ENCODE measurements around the gene SLC5A10.

Gene SLC5A10

DNA sequence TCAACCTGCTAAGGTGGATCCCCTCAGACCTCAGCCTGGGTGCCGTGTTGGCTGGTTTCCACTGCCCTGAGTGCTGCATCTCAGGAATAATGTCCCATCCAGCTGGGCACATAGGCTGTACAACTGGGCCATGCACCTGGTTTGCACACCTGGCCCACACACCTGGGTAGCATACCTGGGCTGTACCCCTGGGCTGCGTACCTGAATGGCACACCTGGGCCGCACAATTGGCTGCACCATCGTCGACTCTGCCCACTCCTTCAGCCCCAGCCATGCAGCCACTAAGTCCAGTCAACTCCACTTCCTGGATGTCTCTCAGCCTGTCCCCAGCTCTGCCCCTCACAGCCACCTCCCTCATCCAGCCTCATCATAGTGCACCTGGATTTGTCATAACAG, 7.9 kb downstream of the SLC5A10 start:
- H3K9me3 ChIP-seq (replicated peaks; ENCODE audit: low read length), result no peaks in the 10 kb centered on the region
- H3K4me1 ChIP-seq (ENCODE audit: control insufficient read depth, insufficient read depth, low read length), result peaks cover 23% of the 10 kb centered on the region
- H3K9ac ChIP-seq (ENCODE audit: low read depth, low read length), result no peak overlapping the region
- H3K4me3 ChIP-seq (ENCODE audit: low read length), result no peak overlapping the region
- H3K27me3 ChIP-seq (ENCODE audit: control insufficient read depth, insufficient read depth, low read length), result peaks cover 2% of the 10 kb centered on the region
- no peaks in the 10 kb centered on the region for H3K36me3 ChIP-seq (ENCODE audit: insufficient read depth, low read length)
- H3K4me2 ChIP-seq (ENCODE audit: low read length), result no peak overlapping the region

DNA sequence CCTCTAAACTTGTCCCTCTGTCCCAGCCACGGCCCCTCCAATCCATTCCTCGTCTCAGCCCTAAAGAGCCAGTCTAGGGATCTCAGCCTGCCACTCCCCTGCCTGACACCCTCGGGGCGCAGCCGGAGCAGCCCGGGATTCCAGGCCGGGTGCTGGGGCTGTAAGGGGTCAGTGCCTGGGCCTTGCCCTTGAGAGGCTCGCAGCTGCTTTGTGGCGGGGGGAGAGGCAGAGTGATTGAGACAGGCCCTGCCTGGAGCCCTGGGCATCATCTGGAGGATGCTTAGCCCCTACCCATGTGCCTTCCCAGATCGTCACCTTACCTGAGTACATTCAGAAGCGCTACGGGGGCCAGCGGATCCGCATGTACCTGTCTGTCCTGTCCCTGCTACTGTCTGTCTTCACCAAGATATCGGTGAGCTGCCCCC, 8.3 kb downstream of the SLC5A10 start:
- H3K4me3 ChIP-seq (ENCODE audit: low read length), result no peak overlapping the region
- peaks cover 23% of the 10 kb centered on the region for H3K4me1 ChIP-seq (ENCODE audit: control insufficient read depth, insufficient read depth, low read length)
- H3K4me2 ChIP-seq (ENCODE audit: low read length), result no peak overlapping the region
- H3K9me3 ChIP-seq (replicated peaks; ENCODE audit: low read length), result no peaks in the 10 kb centered on the region
- peaks cover 2% of the 10 kb centered on the region for H3K27me3 ChIP-seq (ENCODE audit: control insufficient read depth, insufficient read depth, low read length)
- no peak overlapping the region for H3K9ac ChIP-seq (ENCODE audit: low read depth, low read length)
- H3K36me3 ChIP-seq (ENCODE audit: insufficient read depth, low read length), result no peaks in the 10 kb centered on the region

DNA sequence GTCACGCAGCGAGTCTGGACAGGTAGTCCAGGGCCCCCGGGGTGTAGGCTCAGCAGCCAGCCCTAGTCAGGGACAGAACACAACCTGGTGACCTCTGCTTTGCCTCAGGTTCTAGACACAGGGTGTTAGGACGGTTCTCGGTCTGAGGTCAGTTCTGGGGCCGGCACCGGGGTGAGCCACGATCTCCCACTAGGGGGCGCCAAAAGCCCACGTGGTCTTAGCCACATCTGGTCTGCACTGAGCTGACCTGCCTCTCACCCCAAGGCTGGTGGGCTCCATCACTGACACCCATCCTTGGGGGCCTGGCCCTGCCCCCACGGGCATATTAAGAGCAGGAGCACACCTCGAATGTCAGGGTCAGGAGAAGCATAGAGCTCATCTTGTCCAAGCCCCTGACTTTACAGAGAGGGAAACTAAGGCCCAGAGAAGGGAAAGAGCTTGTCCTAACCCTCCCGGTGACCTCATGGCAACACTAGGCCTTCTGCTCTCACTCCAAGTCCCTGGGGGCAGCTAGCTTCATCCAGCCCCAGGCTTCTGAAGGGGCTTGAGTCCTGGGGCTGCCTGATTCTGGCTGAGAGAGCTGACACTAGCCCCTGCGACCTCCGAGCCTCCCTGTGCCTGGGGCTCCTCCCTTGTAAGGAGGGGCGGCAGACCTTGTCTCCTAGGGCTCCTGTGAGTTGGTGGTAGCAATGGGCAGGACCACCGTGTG, 9.0 kb downstream of the SLC5A10 start:
- Histone ChIP-seq H3K4me2 (ENCODE audit: low read length) (no peak overlapping the region), H3K9ac (ENCODE audit: low read depth, low read length) (no peak overlapping the region), H3K4me1 (ENCODE audit: control insufficient read depth, insufficient read depth, low read length) (peaks cover 23% of the 10 kb centered on the region), H3K4me3 (ENCODE audit: low read length) (no peak overlapping the region), H3K36me3 (ENCODE audit: insufficient read depth, low read length) (no peaks in the 10 kb centered on the region), H3K27me3 (ENCODE audit: control insufficient read depth, insufficient read depth, low read length) (peaks cover 2% of the 10 kb centered on the region), H3K9me3 (replicated peaks; ENCODE audit: low read length) (no peaks in the 10 kb centered on the region)

DNA sequence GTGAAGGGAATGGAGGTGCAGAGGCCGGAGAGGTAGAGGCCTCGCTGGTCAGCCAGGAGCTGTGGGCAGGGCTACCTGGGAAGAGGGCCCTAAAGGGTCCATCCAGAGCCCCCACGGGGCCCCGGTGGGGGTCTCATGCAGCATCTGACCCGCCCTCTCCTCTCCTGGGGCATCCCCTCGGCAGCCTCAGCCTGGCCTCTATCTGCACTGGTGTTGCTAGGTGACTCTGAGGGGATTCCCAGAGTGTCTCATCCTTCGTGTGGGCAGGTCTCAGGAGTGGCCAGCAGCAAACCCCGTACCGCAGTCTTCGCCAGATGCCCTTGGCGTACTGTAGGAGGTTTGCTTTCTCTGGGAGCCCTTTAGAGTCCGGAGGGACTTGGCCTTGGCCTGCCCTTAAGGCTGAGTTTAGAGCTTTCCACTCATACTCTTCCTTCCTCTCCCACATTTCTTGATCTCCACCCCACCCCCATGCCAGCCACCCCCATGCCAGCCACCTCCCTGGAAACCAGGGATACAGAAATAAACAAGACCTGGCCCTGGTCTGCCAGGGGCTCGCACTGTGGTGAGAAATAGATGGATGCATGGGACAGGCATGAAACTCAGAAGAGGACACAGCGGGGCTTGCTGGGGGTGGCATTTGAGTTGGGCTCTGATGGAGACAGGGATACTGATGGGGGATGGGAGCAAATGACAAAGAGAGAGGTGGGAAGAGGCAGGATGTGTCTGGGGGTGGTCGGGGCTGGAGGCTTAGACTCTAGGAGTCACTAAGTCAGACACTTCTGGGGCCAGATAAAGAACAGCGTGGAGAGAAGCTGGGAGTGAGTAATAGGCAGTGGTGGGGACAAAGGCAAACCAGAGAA, 9.9 kb downstream of the SLC5A10 start:
- H3K4me1 ChIP-seq (ENCODE audit: control insufficient read depth, insufficient read depth, low read length), result peaks cover 23% of the 10 kb centered on the region
- peaks cover 2% of the 10 kb centered on the region for H3K27me3 ChIP-seq (ENCODE audit: control insufficient read depth, insufficient read depth, low read length)
- peak overlapping the region; percentile 52 for H3K9ac ChIP-seq (ENCODE audit: low read depth, low read length)
- no peaks in the 10 kb centered on the region for H3K36me3 ChIP-seq (ENCODE audit: insufficient read depth, low read length)
- no peak overlapping the region for H3K4me2 ChIP-seq (ENCODE audit: low read length)
- H3K4me3 ChIP-seq (ENCODE audit: low read length), result no peak overlapping the region
- no peaks in the 10 kb centered on the region for H3K9me3 ChIP-seq (replicated peaks; ENCODE audit: low read length)

DNA sequence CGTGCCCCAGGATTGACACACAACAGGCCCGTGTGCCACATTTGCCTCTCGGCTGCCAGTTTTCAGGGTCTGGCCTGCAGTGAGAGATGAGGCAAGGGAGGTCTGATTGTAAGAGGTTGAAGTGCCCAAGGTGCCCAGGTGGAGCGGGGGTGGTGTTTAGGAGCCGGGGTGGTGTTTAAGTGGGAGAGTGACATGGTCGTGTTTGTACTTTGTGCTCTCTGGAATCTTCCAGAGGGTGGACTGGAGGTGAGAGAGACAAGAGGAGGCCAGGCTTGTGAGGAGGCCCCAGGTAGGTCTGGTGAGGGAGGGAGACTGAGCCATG, 10.5 kb downstream of the SLC5A10 start:
- H3K36me3 ChIP-seq (ENCODE audit: insufficient read depth, low read length), result no peaks in the 10 kb centered on the region
- peaks cover 2% of the 10 kb centered on the region for H3K27me3 ChIP-seq (ENCODE audit: control insufficient read depth, insufficient read depth, low read length)
- peak overlapping the region; percentile 52 for H3K9ac ChIP-seq (ENCODE audit: low read depth, low read length)
- no peaks in the 10 kb centered on the region for H3K9me3 ChIP-seq (replicated peaks; ENCODE audit: low read length)
- H3K4me1 ChIP-seq (ENCODE audit: control insufficient read depth, insufficient read depth, low read length), result peaks cover 29% of the 10 kb centered on the region
- no peak overlapping the region for H3K4me2 ChIP-seq (ENCODE audit: low read length)
- H3K4me3 ChIP-seq (ENCODE audit: low read length), result no peak overlapping the region

DNA sequence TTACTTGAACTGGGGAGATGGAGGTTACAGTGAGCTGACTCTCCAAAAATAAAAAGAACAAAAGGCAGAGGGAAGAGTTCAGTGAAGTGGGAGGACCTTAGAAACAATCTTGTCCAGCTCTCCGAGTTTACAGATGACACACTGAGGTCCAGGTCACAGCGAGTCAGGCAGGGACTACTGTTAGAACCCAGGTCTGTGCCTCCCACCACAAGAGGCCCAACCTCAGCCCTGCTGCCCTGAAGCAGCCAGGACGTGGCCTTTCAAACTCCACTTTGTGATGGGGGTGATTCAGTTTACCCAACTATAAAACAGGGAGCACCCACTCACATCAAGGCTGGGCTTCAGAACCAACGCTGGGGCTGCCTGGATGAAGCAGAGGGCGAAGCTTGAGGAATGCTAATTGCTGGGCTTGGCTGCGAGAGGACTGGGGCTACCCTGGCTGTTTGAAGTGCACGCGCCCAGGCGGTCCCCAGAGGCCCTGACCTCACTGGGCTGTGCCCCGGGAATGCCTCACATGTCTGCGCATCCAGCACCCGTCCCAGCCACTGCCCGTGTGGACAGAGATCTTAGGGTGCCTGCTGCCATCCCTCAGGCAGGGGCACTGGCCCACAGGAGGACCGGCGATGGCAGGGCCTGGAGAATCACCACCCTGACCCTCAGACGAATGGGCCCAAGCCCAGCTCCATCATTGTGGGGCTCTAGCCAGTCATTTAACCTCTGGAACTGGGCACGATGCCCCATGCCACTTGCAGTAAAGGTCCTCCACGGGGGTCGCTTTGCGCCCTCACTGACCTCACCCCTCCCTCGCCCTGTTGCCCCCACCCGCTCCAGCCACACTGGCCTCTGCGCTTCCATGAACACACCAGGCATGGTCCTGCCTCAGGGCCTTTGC, 11.4 kb downstream of the SLC5A10 start:
- H3K36me3 ChIP-seq (ENCODE audit: insufficient read depth, low read length), result no peaks in the 10 kb centered on the region
- peaks cover 34% of the 10 kb centered on the region for H3K4me1 ChIP-seq (ENCODE audit: control insufficient read depth, insufficient read depth, low read length)
- H3K9me3 ChIP-seq (replicated peaks; ENCODE audit: low read length), result no peaks in the 10 kb centered on the region
- no peak overlapping the region for H3K4me2 ChIP-seq (ENCODE audit: low read length)
- H3K9ac ChIP-seq (ENCODE audit: low read depth, low read length), result peak overlapping the region; percentile 52
- no peak overlapping the region for H3K4me3 ChIP-seq (ENCODE audit: low read length)
- peaks cover 2% of the 10 kb centered on the region for H3K27me3 ChIP-seq (ENCODE audit: control insufficient read depth, insufficient read depth, low read length)

DNA sequence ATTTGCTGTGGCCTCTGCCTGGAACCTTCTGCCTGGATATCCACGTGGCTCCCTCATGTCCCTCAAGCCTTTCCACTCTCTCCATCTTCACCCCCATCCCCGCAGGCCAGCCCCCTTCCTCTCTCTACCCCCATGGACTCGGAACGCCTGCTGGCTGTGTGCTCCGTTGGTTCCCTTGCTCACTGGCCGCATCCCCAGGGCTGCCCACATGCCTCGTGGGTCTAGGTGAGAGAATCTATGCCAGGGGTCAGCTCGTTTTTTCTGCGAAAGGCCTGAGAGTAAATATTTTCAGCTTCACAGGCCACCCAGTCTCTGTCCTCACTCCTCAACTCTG, 12.0 kb downstream of the SLC5A10 start:
- H3K4me2 ChIP-seq (ENCODE audit: low read length), result no peak overlapping the region
- peaks cover 34% of the 10 kb centered on the region for H3K4me1 ChIP-seq (ENCODE audit: control insufficient read depth, insufficient read depth, low read length)
- H3K9ac ChIP-seq (ENCODE audit: low read depth, low read length), result no peak overlapping the region
- H3K27me3 ChIP-seq (ENCODE audit: control insufficient read depth, insufficient read depth, low read length), result no peaks in the 10 kb centered on the region
- H3K36me3 ChIP-seq (ENCODE audit: insufficient read depth, low read length), result no peaks in the 10 kb centered on the region
- no peak overlapping the region for H3K4me3 ChIP-seq (ENCODE audit: low read length)
- H3K9me3 ChIP-seq (replicated peaks; ENCODE audit: low read length), result no peaks in the 10 kb centered on the region

DNA sequence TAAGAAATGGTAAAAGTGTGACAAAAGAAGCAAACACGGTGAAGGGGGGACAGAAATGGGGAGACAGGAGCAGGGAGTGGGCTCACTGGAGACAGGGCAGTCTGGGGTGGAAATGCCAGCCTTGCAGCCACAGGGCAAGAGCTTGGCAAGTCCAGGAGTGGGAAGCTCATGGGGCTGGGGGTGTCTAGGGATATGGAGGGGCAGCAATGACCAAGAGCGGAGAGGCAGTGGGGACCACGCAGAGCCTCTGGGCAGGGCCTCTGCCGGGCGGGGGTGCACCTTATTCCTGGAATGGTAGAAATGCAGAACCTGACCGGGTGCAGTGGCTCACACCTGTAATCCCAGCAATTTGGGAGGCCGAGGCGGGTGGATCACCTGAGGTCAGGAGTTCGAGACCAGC, 12.6 kb downstream of the SLC5A10 start:
- H3K9ac ChIP-seq (ENCODE audit: low read depth, low read length), result no peak overlapping the region
- no peak overlapping the region for H3K4me2 ChIP-seq (ENCODE audit: low read length)
- no peaks in the 10 kb centered on the region for H3K36me3 ChIP-seq (ENCODE audit: insufficient read depth, low read length)
- no peaks in the 10 kb centered on the region for H3K9me3 ChIP-seq (replicated peaks; ENCODE audit: low read length)
- peaks cover 38% of the 10 kb centered on the region for H3K4me1 ChIP-seq (ENCODE audit: control insufficient read depth, insufficient read depth, low read length)
- no peaks in the 10 kb centered on the region for H3K27me3 ChIP-seq (ENCODE audit: control insufficient read depth, insufficient read depth, low read length)
- no peak overlapping the region for H3K4me3 ChIP-seq (ENCODE audit: low read length)

DNA sequence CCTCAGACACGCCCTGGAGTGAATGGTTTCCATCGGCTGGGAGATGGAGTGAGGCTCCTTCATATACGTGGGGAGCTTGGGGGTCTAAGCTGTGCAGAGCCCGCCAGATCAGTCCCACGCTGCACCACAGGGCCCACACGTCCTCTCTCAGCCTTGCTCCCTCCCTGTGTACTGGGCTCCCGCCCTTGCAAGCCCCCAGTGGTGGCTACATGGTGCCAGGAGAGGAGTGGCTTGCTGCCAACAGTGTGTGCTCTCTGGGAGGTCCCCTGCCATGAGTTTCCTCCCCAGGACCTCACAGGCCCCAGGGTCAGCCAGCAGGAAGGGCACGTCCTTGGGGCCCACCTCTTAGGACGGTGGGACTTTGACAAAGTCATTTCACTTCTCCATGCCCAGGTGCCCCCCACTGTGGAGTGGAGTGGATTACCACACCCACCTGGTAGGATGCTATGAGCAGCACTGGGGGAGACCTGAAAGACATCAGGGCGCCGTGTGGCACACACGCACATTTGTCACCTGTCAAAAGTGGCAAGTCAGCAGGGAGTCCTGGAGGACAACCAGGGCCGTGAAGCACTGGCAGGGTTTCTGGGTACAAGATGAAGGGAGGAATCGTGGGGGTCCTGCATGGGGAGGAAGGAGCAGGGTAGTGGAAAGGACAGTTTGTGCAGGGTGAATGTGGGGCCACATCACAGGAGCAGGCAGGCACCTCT, 13.7 kb downstream of the SLC5A10 start:
- Histone ChIP-seq H3K27me3 (ENCODE audit: control insufficient read depth, insufficient read depth, low read length) (no peaks in the 10 kb centered on the region), H3K9ac (ENCODE audit: low read depth, low read length) (no peak overlapping the region), H3K4me3 (ENCODE audit: low read length) (no peak overlapping the region), H3K9me3 (replicated peaks; ENCODE audit: low read length) (no peaks in the 10 kb centered on the region), H3K4me1 (ENCODE audit: control insufficient read depth, insufficient read depth, low read length) (peaks cover 44% of the 10 kb centered on the region), H3K4me2 (ENCODE audit: low read length) (no peak overlapping the region), H3K36me3 (ENCODE audit: insufficient read depth, low read length) (peaks cover 8% of the 10 kb centered on the region)

DNA sequence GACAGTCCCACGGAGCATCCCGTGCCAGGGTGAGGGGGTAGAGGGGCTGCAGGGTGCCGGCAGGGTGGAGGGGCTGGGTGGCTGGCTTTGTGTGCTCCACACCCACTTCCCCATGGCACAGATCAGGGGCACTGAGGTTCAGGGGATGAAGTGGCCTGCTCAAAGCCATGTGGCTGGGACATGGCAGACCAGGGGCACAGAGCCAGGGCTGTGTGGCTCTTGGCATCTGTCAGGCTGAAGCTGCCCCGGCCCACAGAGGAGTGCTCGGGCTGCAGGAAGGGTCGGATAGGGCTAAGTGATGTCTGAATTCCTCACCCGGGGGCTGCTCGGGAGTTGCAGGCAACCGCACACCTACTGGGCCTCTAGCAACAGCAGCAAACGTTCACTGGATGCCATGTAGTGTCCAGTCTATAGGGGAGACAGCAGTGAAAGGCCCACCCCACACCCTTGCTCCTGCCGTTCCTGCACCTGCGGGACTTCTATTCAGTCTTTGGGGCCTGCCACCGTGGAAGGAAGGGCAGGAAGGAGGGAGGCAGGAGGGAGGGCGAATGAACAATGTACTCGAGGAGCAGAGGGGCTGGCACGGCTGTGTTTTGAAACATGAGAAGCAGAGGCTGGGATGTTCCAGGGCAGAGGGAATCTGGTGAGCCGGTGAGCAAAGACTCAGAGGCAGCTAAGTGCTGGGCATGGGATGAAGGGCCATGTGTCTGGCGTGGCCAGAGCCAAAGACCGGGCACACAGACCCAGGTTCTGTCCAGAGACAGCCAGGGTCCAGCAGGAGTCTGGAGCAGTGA, 15.1 kb downstream of the SLC5A10 start:
- no peaks in the 10 kb centered on the region for H3K27me3 ChIP-seq (ENCODE audit: control insufficient read depth, insufficient read depth, low read length)
- H3K36me3 ChIP-seq (ENCODE audit: insufficient read depth, low read length), result peaks cover 18% of the 10 kb centered on the region
- no peak overlapping the region for H3K4me3 ChIP-seq (ENCODE audit: low read length)
- H3K4me1 ChIP-seq (ENCODE audit: control insufficient read depth, insufficient read depth, low read length), result peaks cover 39% of the 10 kb centered on the region
- H3K9ac ChIP-seq (ENCODE audit: low read depth, low read length), result no peak overlapping the region
- H3K9me3 ChIP-seq (replicated peaks; ENCODE audit: low read length), result no peaks in the 10 kb centered on the region
- no peak overlapping the region for H3K4me2 ChIP-seq (ENCODE audit: low read length)

Data from skeletal muscle satellite cell (primary cell).